Body of pancreas (tissue), 4 donors: ENCODE measurements around the gene PRM2.

Source experiments
- POLR2A ChIP-seq, 3 donors: fragments of 450-650 bp; IDR thresholded peaks; one replicate each; pipeline ENCODE4 v1.6.1; 2016; ENCODE audit warnings: antibody characterized with exemption in 3 of 3, mild to moderate bottlenecking in 2 of 3
- TF ChIP-seq, protein P1 (sequence below), 7 experiments: fragments of 450-650 bp in 4 of 7; fragments of 200-600 bp in 3 of 7; sonication (generic) in 3 of 7; IDR thresholded peaks; one replicate each; pipeline ENCODE4 v1.5.1; 2016 to 2019; ENCODE audit warnings: antibody characterized with exemption in 7 of 7

DNA sequence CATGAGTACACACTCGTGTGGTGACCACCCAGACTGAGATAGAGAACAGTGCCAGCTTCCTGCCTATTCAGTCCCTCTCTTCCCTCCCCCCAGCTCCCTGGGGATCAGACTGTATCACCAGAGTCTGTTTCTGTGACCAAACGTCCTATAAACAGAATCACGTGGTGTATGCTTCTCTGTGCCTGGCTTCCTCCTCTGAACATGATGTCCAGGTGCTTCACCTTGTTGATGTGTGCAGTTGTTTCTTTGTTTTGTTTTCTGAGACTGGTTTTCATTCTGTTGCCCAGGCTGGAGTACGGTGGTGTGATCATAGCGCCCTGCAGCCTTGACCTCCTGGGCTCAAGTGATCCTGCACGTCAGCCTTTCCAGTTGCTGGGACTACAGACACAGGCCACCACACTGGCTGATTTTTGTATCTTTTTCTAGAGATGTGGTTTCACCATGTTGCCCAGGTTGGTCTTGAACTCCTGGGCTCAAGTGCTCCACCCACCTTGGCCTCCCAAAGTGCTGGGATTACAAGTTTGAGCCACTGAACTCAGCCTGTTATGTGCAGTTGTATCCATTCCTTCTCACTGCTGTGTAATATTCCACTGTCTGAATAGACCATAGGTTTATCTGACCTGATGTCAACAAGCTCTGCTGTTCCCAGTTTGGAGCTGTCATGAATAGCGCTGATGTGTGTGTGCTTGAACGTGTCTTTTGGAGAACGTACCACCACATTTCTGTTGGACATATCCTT is 33.8 kb upstream of the PRM2 start:
- TF ChIP-seq, protein P1, sequence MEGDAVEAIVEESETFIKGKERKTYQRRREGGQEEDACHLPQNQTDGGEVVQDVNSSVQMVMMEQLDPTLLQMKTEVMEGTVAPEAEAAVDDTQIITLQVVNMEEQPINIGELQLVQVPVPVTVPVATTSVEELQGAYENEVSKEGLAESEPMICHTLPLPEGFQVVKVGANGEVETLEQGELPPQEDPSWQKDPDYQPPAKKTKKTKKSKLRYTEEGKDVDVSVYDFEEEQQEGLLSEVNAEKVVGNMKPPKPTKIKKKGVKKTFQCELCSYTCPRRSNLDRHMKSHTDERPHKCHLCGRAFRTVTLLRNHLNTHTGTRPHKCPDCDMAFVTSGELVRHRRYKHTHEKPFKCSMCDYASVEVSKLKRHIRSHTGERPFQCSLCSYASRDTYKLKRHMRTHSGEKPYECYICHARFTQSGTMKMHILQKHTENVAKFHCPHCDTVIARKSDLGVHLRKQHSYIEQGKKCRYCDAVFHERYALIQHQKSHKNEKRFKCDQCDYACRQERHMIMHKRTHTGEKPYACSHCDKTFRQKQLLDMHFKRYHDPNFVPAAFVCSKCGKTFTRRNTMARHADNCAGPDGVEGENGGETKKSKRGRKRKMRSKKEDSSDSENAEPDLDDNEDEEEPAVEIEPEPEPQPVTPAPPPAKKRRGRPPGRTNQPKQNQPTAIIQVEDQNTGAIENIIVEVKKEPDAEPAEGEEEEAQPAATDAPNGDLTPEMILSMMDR (IDR thresholded peaks at IDR 0.05), result no peak
- no peak for TF ChIP-seq POLR2A (IDR thresholded peaks at IDR 0.05)
